NB4 (cell line): ENCODE results near the gene ISG15.

Source experiments
- CTCF ChIP-seq: IDR thresholded peaks from one replicate; pipeline ENCODE4 v1.5.1; 2012; ENCODE audit warnings: low read depth, low read length
- MYC ChIP-seq: IDR thresholded peaks from 2 replicates; pipeline ENCODE4 v1.6.1; 2011; ENCODE audit warnings: low read depth, low read length
- POLR2A ChIP-seq: IDR thresholded peaks from 2 replicates; pipeline ENCODE4 v1.6.1; 2011; ENCODE audit warnings: mild to moderate bottlenecking; ENCODE audit not compliant: insufficient read length; ENCODE audit errors: extremely low read depth

GRCh38 chr1:972726-973458 is 40.4 kb upstream of the ISG15 start:
- no peak for TF ChIP-seq CTCF
- TF ChIP-seq MYC = no peak
- no peak for TF ChIP-seq POLR2A
